Measurements from ENCODE around the gene THSD7A. TPM values are rescaled to one million over a fixed set of nuclear protein-coding genes. Genes with fewer than 3 reads are reported as not detected.

Gene THSD7A
- total RNA-seq, 2 experiments from 2014 or later: not detected

DNA sequence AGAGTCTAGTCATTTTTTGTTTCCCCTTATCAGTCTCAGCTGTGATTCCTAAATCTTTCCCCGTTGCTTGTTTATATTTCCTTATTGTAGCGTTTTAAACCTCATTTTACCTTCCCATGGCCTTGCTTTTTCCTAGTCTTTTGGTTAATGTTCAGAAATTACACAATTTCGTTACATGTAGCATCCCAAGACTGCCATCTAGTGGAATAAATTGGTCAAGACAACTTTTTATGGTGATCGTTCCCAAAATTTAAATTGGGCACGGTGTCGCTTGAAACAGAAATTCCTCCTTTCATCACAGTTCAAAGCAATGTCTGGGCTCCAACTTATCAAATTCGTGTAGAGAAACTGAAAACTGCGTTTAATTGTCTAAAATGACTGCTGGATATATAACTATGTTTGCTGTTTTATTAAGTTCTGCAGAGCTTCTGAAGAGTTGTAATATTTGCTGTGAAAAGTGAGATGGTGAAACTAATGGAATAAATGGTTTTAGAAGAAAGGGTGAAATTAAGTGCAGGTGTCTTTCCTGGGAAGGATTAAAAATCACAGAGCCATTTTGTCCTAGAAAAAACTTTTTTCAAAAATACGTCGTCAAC is 488.1 kb downstream of the THSD7A start:
- ChIA-PET POLR2A (no interaction called here), CTCF (interaction anchor here (0.6 to 1.6 kb wide), 5 partner anchors 12 to 141 kb away, joined by 3 to 7 read pairs (median 4); no protein-coding TSS in a partner anchor)
- Mint-ChIP-seq H3K36me3 (no peaks in the 10 kb centered on the region), H3K27me3 (peaks cover 8% of the 10 kb centered on the region), H3K27ac (no peak overlapping the region), H3K4me3 (no peak overlapping the region), H3K9me3 (no peaks in the 10 kb centered on the region), H3K4me1 (ENCODE audit: low read depth) (peaks cover 7% of the 10 kb centered on the region)
- DNase-seq: no peak
- intact Hi-C loops (cut with micrococcal nuclease): loop anchor here (5.0 to 10.0 kb wide), 3 partner anchors 132 to 1189 kb away; no protein-coding TSS in a partner anchor

DNA sequence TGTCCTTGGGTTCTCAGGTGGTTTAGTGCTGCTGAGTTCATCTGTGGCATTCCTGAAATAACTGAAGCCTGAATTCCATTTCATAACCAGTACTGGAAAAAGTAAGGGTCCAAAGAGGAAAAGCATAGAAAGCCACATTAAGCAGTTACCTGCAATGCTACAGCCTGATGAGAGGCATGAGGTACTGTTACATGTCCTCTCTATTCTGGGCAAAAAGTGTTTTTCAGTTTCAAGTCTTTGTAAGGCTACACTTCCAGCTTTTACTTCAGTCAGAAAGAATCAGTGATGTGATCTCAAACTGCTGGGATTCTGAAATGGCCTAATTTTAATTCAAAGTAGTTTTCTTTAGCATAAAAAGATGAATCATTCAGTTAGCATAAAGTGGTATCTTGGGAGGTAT is 488.9 kb downstream of the THSD7A start:
- Mint-ChIP-seq H3K27me3 (peaks cover 8% of the 10 kb centered on the region), H3K4me3 (no peak overlapping the region), H3K36me3 (no peaks in the 10 kb centered on the region), H3K9me3 (no peaks in the 10 kb centered on the region), H3K27ac (no peak overlapping the region), H3K4me1 (ENCODE audit: low read depth) (peaks cover 7% of the 10 kb centered on the region)
- ChIA-PET CTCF (interaction anchor here (0.6 to 1.6 kb wide), 4 partner anchors 12 to 131 kb away, joined by 3 to 7 read pairs (median 4); no protein-coding TSS in a partner anchor), POLR2A (no interaction called here)
- DNase-seq: no peak
- intact Hi-C loops (cut with micrococcal nuclease): loop anchor here (5.0 to 10.0 kb wide), 3 partner anchors 131 to 1188 kb away; no protein-coding TSS in a partner anchor

DNA sequence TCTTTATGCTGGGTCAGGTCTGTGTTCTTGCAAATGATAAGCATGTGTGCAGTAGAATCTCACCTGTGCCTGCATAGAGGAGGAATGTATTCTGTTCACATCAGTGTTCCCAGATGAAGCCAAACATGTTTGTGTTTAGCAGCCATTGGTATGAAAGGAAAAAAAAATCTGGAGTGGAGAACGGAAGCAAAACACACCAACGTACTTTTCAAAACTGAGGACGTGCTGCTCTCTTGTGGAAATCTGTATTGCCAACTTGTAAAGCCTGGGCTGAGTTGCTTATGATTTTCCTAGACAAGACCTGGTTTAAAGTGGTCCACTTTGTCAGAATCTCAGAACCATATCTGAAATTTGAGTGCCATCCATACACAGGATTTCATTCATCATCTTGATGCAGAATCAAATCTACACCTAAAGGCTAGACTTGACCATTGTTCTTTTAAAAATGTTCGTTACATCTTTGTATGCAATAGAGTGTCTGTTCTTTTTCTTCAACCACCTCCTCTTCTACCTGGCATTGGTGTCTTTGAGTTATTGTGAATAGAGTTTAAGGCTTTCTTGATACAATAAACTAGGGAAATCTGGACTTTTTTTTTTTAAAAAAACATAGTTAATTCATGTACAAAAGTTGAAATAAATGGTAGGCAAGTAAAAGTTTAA is 490.6 kb downstream of the THSD7A start:
- Mint-ChIP-seq H3K27ac (no peak overlapping the region), H3K9me3 (no peaks in the 10 kb centered on the region), H3K4me3 (no peak overlapping the region), H3K4me1 (ENCODE audit: low read depth) (peaks cover 7% of the 10 kb centered on the region), H3K36me3 (no peaks in the 10 kb centered on the region), H3K27me3 (peaks cover 8% of the 10 kb centered on the region)
- no peak for DNase-seq
- POLR2A ChIA-PET: no interaction called here
- CTCF ChIA-PET: no interaction called here
- intact Hi-C loops (cut with micrococcal nuclease): loop anchor here (5.0 to 10.0 kb wide), 3 partner anchors 129 to 1187 kb away; no protein-coding TSS in a partner anchor

DNA sequence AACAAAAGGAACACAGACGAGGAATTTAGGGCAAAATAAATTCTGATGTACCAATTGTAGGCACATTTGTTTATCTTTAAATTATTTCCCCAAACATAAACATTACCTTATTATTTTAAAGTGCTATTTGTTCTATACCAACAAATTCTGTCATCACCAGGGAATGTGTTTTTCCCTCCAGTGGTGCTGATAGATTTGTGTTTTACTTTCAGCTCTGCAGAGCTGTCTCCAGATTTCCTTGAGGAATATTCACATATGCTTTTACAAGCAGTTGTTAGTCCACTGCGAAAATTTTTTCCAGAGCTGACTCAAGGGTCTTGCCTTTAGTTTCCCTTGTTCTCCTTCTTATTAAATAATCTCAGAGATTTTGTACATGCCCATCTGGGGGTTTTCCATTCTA is 495.6 kb downstream of the THSD7A start:
- no peaks in the 10 kb centered on the region for H3K9me3 Mint-ChIP-seq
- intact Hi-C loops (cut with micrococcal nuclease): loop anchor here (10.0 kb wide), 1 partner anchor 212 kb away; no protein-coding TSS in a partner anchor
- no peak overlapping the region for H3K27ac Mint-ChIP-seq
- no peaks in the 10 kb centered on the region for H3K36me3 Mint-ChIP-seq
- H3K4me1 Mint-ChIP-seq (ENCODE audit: low read depth): peaks cover 2% of the 10 kb centered on the region
- ChIA-PET POLR2A (no interaction called here), CTCF (interaction anchor here (0.8 kb wide), 1 partner anchor 9 kb away, joined by 3 read pairs; no protein-coding TSS in a partner anchor)
- H3K27me3 Mint-ChIP-seq: peaks cover 2% of the 10 kb centered on the region
- H3K4me3 Mint-ChIP-seq: no peak overlapping the region
- no peak for DNase-seq

DNA sequence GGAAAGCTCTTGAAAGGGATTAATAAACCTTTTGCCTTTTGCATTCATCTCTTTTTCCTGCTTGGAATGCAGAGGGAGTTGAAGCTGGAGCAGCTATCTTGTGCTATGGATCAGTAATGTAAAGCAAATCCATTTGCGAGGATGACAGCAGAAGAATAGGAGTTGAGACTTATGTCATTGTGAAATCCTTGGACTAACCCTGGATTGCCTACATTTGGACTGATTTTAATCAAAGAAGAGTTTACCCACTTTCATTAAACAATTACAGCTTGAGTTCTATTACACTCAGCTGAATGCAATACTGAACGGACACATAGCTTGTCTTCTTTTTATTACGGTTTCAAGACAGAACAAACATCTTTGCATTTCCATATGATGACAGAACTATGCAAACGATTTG is 496.1 kb downstream of the THSD7A start:
- DNase-seq: no peak
- intact Hi-C loops (cut with micrococcal nuclease): loop anchor here (10.0 kb wide), 1 partner anchor 211 kb away; no protein-coding TSS in a partner anchor
- no peaks in the 10 kb centered on the region for H3K36me3 Mint-ChIP-seq
- no peaks in the 10 kb centered on the region for H3K9me3 Mint-ChIP-seq
- ChIA-PET POLR2A (no interaction called here), CTCF (interaction anchor here (0.6 kb wide), 1 partner anchor 1638 kb away, joined by 4 read pairs; no protein-coding TSS in a partner anchor)
- no peak overlapping the region for H3K4me3 Mint-ChIP-seq
- H3K4me1 Mint-ChIP-seq (ENCODE audit: low read depth): peaks cover 2% of the 10 kb centered on the region
- H3K27me3 Mint-ChIP-seq: no peaks in the 10 kb centered on the region
- H3K27ac Mint-ChIP-seq: no peak overlapping the region

DNA sequence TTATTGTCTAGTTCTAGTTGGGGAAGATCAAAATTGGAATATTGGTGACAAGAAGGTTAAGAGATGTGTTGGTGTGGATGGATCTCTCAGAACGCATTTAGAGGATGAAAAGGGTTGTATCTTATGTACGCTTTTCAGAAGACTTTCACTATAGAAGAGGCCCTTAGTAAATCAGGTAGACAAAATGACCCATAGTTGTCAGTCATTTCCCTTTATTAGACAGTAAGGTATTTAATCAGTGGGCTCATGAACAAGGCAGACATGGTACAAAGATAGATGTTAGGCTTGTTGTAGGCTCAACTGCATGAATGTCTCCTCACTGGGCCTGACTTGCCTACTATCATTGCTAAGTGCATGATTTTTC is 499.2 kb downstream of the THSD7A start:
- H3K4me1 Mint-ChIP-seq (ENCODE audit: low read depth): peaks cover 2% of the 10 kb centered on the region
- no peak for DNase-seq
- CTCF ChIA-PET: no interaction called here
- no peaks in the 10 kb centered on the region for H3K9me3 Mint-ChIP-seq
- POLR2A ChIA-PET: no interaction called here
- H3K27ac Mint-ChIP-seq: no peak overlapping the region
- H3K36me3 Mint-ChIP-seq: no peaks in the 10 kb centered on the region
- intact Hi-C loops (cut with micrococcal nuclease): loop anchor here (10.0 kb wide), 1 partner anchor 208 kb away; no protein-coding TSS in a partner anchor
- H3K4me3 Mint-ChIP-seq: no peak overlapping the region
- no peaks in the 10 kb centered on the region for H3K27me3 Mint-ChIP-seq

DNA sequence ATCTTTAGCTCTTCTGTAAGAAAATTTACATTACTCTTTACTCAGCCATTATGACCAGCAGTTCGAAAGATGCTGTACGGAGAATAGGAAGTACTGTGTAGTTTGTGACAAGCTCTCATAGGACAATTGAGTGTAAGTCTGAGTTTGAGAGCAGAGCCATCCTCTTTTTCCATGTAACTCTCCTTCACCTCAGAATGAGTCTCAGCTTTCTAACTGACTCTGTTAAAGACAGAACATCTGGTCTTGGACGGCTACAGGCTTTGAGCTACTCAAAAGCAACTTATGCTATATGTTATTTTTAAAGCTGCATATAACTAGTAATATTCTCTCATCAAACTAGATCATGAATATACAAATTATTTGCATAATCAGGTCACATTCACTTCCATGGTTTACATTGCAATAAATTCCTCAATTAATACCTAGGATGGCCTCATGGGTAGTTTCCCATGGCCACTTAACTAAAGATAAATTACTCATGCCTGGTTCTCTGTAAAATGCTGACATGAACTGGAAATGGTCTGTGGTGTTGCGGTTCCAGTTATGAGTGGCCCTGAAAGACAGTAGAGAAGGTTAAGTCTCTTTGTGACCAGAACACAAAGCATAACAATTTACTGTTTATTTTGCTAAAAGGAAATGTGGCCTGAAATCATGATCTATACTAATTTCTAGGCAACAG is 499.7 kb downstream of the THSD7A start:
- H3K9me3 Mint-ChIP-seq: no peaks in the 10 kb centered on the region
- intact Hi-C loops (cut with micrococcal nuclease): loop anchor here (10.0 kb wide), 1 partner anchor 208 kb away; no protein-coding TSS in a partner anchor
- ChIA-PET POLR2A (no interaction called here), CTCF (interaction anchor here (1.9 kb wide), 1 partner anchor 11 kb away, joined by 7 read pairs; no protein-coding TSS in a partner anchor)
- no peak overlapping the region for H3K27ac Mint-ChIP-seq
- no peaks in the 10 kb centered on the region for H3K27me3 Mint-ChIP-seq
- H3K36me3 Mint-ChIP-seq: no peaks in the 10 kb centered on the region
- H3K4me3 Mint-ChIP-seq: no peak overlapping the region
- peak; percentile 43 for DNase-seq
- H3K4me1 Mint-ChIP-seq (ENCODE audit: low read depth): peaks cover 2% of the 10 kb centered on the region

DNA sequence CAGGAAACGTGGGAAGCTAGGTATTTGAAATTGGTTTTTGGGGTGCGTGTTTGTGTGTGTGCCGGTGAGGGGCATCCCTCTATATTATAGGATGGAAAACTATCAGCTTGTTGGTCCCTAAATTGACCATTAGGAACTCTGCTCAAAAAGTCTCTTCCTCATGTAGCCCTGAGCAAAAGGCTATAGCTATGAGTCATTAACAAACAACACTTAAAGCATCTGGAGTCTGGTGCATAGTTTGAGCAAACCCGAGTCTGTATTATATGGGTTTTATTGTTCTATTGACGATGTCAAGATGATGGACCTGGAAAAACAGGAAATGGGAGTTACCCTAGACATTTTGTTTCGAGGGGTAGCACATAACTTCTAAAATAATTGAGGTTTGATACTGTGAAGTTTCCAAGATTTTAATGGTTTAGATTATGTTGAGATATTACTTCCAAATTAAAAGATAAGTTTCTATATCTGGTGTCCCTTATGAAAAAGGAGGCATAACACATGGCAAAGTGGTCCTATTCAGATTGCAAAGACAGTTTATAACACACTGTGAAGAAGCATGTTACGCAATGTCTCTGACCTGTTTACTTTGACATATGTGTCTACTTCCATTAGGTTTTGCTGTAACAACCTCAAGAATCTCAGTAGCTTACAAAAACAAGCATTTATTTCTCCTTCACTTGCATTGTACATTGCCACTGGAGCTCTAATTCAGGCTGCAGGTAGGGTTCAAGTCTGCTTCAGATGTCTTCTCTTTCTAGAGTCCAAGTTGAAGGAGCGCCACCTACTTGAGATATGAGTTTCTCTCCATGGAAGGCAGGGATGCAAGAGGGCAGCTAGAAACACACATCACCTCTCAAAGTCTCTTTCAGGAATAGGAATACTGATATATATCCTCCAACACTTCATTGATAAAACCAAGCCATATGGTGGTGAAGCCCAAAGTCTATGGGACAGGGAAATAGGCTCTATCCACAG is 500.6 kb downstream of the THSD7A start:
- no peak for DNase-seq
- Mint-ChIP-seq H3K4me1 (ENCODE audit: low read depth) (peaks cover 2% of the 10 kb centered on the region), H3K9me3 (no peaks in the 10 kb centered on the region), H3K27ac (no peak overlapping the region), H3K36me3 (no peaks in the 10 kb centered on the region), H3K27me3 (no peaks in the 10 kb centered on the region), H3K4me3 (no peak overlapping the region)
- ChIA-PET CTCF (interaction anchor here (1.9 kb wide), 1 partner anchor 12 kb away, joined by 7 read pairs; no protein-coding TSS in a partner anchor), POLR2A (no interaction called here)
- intact Hi-C loops (cut with micrococcal nuclease): loop anchor here (10.0 kb wide), 1 partner anchor 207 kb away; no protein-coding TSS in a partner anchor

DNA sequence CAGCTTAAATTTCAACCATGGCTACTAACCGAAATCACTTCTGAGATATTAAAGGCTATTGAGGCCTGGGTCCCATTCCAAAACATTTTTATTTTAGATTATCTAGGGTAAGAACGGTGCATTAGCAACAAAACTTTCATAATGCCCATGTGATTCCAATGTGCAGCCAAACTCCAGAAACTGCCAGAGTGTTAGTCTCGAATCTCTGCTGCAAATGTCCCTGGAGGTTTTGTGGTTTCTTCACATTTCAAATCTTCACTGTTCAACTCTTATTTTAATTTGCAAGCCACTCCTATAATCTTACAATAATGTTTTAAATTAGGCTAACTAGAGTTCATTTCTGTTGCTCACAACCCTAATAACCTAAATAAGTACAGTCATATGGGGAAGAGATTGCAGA is 501.3 kb downstream of the THSD7A start:
- H3K4me3 Mint-ChIP-seq: no peak overlapping the region
- H3K27ac Mint-ChIP-seq: no peak overlapping the region
- ChIA-PET CTCF (interaction anchor here (1.9 kb wide), 1 partner anchor 13 kb away, joined by 7 read pairs; no protein-coding TSS in a partner anchor), POLR2A (no interaction called here)
- intact Hi-C loops (cut with micrococcal nuclease): loop anchor here (10.0 kb wide), 1 partner anchor 206 kb away; no protein-coding TSS in a partner anchor
- no peak for DNase-seq
- H3K27me3 Mint-ChIP-seq: no peaks in the 10 kb centered on the region
- H3K36me3 Mint-ChIP-seq: no peaks in the 10 kb centered on the region
- no peaks in the 10 kb centered on the region for H3K9me3 Mint-ChIP-seq
- peaks cover 2% of the 10 kb centered on the region for H3K4me1 Mint-ChIP-seq (ENCODE audit: low read depth)

DNA sequence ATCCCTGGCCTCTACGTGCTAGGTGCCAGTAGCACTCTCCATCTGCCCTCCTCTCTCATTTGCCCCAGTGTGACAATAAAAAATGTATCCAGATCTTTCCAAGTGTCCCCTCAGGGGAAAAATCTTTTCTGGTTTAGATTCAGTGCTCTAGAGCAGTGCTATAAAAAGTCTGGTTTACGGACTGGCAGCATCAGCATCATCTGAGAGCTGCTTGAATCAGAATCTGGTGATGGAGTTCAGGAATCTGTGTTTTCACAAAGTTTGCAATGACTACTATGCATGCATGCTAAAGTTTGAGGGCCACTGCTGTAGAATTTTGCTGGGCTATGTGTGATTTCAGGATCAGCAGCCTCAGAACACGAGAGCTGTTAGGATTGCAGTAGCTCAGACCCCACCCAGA is 501.8 kb downstream of the THSD7A start:
- H3K4me3 Mint-ChIP-seq: no peak overlapping the region
- intact Hi-C loops (cut with micrococcal nuclease): loop anchor here (10.0 kb wide), 1 partner anchor 205 kb away; no protein-coding TSS in a partner anchor
- no peaks in the 10 kb centered on the region for H3K9me3 Mint-ChIP-seq

DNA sequence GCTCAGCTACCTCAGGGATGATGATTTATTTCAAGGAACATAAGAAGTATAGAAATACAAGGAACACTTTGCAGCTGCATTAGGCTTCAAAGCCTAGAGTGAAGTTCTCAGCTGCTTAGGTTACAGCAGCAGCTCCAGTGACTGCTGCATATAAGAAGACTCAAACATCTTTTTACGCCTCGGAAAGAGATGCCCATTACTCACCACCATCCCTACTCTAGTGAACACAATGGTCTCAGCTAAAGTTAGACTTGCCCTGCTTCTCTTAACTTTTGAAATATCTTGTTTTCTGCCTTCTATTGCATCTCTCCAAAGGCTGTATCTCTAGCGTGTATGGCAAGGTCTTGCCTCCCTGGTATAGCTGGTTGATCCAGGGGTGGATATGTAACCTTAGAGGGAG is 502.4 kb downstream of the THSD7A start:
- CTCF ChIA-PET: no interaction called here
- no peak for DNase-seq
- H3K9me3 Mint-ChIP-seq: no peaks in the 10 kb centered on the region
- H3K4me3 Mint-ChIP-seq: no peak overlapping the region
- POLR2A ChIA-PET: no interaction called here
- no peaks in the 10 kb centered on the region for H3K27me3 Mint-ChIP-seq
- no peaks in the 10 kb centered on the region for H3K36me3 Mint-ChIP-seq
- intact Hi-C loops (cut with micrococcal nuclease): loop anchor here (10.0 kb wide), 1 partner anchor 205 kb away; no protein-coding TSS in a partner anchor
- peaks cover 2% of the 10 kb centered on the region for H3K4me1 Mint-ChIP-seq (ENCODE audit: low read depth)
- H3K27ac Mint-ChIP-seq: no peak overlapping the region

More for the DNA sequence above, 501.8 kb downstream of the THSD7A start:
- POLR2A ChIA-PET: no interaction called here
- Mint-ChIP-seq H3K36me3 (no peaks in the 10 kb centered on the region), H3K27me3 (no peaks in the 10 kb centered on the region), H3K27ac (no peak overlapping the region), H3K4me1 (ENCODE audit: low read depth) (peaks cover 2% of the 10 kb centered on the region)
- CTCF ChIA-PET: no interaction called here
- no peak for DNase-seq
